NCI-H345 treated with DMSO at 0.1 percent for 48 hours (cell line): ENCODE results near the gene ANKRD44.
"Not testable (repeated sequence)": the region's sequence is repeated elsewhere in the genome, so short reads cannot be mapped to it uniquely, and the experiment has no call there.

Experiments used
- DNase-seq: peaks from one replicate; lab custom pipeline; 2025; ENCODE audit not compliant: unreplicated experiment; lab: John Stamatoyannopoulos, UW

ANKRD44 gene

DNA sequence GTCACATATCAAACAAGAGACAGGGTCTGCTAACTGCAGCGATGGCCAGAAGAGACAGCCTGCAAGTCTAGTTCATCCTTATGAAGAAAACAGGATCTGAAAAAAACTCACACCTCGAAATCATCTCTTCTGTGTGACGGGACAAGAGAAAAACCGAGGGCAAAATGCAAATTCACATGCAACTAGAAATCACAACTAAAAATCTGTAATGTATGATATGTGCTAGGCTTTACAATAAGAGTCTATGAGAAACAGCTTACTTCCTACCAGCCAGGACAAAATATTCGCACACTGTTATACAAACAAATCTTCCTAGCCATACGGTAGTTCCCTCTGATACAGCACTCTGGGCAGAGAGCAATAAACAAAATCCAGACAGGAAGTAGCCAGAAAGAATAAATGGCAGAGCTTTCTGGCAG, 48.8 kb downstream of the ANKRD44 start:
- no peak for DNase-seq

DNA sequence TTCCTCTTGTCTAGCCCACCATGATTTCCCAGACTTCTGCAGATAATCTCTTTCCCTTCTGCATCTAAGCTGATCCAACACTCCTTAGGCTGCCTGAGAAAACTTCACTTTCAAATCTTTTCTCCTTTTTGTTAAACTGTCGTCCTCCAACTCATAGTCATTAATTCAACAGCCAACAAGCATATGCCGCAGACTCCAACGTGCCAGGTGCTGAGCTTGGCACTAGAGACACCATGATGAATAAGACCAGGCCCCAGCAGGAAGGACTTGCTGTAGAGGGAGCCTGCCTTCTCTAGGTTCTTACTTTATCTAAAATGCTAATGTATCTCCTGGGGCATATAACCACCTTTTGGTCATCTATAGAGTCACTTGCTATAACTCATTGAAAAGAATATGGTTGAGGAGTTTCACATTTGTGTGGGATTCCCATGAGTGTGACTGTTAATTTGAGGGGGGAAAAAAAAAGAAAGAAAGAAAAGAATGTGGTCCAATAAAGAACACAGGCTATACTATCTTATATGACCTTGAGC, 51.0 kb downstream of the ANKRD44 start:
- DNase-seq, result no peak

DNA sequence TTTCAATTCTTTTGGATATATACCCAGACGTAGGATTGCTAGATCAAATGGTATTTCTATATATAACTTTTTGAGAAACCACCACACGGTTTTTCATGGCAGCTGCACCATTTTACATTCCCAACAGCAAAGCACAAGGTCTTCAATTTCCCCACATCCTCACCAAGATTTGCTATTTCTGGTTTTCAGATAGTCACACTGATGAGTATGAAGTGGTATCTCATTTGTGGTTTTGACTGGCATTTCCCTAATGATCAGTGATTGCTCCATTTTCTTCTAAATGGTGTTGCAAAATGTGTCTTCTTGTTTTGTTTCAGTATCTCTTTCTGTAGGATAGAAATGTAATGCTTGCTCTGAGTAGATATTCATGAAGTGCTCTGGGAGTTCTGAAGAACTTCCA, 52.0 kb downstream of the ANKRD44 start:
- no peak for DNase-seq

DNA sequence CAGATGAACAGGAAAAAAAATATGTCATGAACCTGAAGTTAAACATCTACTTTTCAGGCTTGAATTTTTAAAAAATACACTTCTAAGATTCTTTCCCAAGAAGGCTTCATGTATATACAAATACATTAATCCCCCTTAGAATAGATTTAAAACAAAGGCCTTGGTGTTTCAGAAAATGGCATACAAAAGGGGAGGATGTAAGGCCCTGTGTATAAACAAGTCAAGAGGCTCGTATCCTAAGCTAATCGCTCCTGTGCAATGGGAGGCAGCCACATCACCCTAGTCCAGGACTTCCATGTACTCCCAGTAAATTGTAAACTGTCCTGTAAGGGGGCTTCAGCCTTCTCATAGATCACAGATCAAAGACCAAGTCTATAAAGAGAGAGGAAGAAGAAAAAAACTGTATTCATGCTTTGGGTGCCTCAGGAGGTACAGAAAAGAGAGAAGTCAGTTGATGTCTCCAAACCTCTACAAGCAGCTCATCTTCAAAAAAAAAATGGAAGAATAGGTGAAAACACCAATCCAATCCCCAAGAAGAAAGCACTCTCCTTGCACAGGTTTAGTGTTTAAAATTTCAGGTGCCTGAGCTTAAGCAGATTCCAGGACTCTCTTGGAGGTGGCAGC, 53.9 kb downstream of the ANKRD44 start:
- DNase-seq, result no peak

DNA sequence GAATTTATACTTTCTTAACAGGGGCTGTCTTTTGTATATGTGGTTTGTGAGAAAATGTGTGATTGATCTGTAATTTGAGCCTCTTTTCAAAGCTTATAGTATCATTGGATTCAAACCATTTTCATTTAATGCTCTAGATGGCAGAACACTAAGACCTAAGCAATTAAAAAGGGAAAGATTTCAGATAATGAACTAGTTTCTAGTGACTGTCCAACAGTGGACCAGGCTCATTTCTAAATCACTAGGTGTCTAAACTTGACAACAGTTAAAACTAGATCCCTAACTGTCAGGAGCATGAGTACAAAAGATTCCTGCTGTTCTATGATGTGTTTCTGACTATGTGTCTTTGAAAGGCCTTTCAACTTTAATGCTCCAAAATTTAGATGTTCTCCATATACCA, 54.6 kb downstream of the ANKRD44 start:
- DNase-seq, result no peak

DNA sequence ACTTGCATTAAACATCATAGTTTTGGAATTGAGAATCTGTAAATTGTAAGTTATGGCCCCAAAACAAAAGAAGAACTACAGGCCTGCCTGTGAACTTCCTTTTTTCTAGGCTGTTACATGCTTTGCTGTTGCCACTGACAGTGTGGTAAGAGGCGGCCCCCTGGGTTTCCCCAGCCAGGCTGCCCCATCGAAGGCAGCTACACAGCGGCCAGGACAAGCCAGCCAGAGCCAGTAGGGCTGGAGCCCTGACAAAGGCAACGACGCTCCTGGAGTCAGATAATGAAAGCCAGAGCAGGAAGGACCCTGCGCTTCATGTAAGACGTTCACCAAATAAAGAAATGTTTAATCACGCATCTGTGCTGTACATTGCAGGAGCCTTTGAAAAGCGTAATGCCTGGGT, 55.0 kb downstream of the ANKRD44 start:
- DNase-seq, result no peak

DNA sequence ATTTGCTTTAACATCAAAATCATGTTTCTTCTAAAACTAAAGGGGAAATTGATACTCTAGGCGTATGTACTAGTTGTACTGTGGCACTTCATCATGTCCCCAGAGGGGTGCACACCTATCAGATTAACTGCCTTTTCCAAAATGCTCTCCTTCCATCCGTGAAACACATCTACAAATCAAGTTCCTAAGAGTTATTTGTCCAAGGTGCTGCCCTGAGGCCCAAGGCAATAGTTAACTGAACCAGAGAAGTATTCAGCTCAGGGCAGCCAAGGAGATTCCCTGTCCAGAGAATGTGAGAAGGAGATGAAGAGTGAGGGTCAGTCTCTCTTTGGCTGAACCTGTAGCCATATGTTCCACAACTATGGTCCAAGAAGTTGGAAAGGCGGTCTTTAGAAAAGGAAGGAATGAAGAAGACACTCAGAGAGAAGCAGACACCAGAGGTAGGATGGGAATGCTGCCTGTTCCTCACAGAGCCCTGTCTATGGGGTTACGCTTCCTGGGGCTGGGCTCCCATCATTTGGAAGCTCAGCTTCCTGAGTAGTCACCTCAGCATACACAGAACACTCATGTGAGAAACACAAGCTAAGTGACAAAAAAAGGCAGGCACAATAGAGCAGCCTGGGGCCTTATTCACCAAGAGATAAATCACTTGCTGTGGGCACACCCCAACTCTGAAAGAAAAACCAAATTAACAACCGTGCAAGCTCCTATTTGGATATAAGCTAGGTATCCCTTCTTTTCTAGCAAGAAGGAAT, 55.6 kb downstream of the ANKRD44 start:
- no peak for DNase-seq

DNA sequence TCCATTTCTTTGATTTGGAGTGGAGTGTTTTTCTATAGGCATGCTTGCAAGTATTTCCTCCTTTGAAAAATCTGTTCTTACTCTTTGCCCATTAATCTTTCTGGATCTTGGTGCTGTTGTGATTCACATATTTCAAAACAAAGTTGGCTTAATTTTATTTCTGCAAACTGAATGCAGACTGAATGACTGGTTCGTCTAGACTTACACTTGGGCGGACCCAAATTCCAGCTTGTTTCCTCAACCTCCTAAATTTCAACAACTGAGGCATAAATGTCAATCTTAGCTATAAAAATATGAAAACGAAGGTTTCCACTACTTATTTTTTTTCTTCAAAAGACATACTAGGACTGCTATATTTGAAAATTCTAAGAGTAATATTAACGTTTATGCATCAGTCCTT, 59.0 kb downstream of the ANKRD44 start:
- DNase-seq, result no peak

DNA sequence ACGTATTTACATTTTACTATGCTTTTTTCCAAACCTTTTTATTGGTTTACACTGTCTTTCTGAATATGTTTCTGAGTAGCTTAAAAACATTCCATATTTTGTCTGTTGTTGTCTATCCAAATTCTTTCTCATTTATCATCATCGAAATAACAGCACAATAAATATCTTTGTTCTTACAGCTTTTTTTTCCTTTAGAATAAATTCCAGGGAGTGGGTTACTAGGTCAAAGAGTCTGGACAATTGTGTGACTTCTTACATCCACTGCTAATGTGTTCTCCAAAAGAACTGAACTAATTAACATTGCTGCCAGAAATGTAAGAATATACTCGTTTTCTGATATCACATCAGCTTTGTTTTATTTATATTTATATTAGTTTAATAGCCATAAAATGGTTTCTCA, 59.4 kb downstream of the ANKRD44 start:
- no peak for DNase-seq

DNA sequence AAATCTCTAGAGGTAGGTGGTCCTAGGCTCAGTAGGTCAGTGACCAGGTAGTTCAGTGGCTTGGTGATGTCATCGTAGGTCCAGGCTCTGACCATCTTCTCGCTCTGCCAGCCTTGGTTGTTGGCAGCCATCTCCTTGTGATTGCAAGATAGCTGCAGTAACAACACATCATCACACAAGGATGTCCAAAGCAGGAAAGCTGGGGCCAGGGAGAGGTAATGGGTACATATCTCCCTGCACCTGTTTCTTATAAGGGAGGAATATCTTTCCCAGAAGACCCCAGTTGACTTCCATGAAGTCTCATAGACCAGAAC, 60.5 kb downstream of the ANKRD44 start:
- DNase-seq, result no peak

DNA sequence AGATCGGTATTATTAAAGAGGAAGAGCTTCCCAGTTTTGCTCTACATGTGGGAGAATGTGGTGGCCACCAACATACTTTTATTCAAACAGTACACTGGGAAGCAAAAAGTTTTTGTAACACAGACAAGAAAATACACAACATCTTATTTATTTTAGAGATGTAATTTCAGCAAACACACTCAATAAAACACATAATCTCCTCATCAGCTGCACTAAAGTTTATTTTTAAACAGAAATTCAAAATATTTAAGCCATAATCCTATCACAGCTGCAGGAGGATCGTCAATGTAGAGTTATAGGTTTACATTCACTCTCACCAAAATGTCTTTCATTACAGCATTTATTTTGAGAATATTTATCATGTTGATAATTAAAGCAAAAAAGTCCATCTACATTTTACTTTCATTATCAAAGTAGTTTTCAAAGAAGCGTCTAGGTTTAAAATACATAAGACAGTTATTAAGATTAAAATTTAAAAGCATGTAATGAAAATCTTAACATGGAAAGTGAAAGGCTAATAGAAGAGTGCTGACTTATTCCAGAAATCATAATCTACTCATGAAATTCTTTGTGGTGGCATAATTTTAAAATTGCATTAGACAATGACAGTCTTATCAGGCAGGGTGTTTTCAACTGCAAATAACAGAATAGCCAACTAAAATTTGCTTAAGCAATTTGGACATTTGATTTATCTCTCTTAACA, 61.0 kb downstream of the ANKRD44 start:
- DNase-seq, result no peak

DNA sequence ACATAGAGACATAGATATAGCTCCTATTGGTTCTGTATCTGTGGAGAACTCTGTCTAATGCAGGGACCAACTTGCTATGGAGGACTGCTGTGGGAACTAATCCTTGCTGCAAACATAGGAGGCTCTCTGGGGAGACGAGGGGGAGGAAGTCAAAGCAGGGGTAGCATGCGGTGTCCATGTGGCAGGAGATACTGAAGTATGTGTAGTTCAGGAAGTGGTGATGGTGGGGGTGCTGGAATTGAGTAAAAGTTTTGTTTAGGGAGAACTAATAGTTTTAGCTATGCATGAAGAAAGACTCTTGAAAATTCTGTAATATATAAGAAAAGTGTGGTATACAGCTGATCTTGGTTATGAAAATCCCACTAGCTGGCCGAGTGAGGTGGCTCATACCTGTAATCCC, 62.0 kb downstream of the ANKRD44 start:
- no peak for DNase-seq

DNA sequence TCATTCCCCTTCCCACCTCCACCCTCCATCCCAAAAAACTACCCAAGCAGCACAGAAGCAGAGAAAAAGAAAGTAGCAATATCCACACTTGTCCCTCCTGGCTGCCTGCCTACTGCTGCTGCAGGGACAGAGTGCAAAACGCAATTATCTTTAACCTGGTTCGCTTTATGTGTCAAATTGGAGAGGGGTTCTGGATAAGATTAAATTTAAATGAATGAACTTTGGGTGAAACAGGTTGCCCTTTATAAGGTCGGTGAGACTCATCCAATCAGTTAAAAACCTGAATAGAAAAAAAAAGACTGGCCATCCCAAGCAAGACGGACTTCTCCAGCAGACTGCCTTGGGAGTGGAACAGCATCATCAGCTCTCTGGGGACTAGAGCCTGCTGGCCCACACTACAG, 62.6 kb downstream of the ANKRD44 start:
- no peak for DNase-seq

DNA sequence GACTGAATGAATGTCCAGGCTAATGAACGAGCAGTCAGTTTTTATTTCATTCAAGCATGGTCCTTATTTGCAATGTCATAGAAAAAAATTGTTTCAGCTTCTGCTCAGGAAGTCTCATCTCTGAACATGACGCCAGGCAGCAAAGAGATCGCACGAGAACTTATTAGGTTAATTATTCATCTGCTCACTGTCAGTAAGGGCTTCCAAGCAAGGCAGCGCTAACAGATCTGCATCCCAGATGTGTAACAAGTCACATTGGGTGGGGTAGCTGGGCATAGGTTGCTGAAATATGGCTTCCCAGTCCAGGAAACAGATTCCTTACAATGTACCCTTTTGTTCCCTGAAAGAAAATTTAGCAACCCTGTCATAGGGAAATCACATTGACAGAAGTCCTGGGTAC, 63.5 kb downstream of the ANKRD44 start:
- no peak for DNase-seq

DNA sequence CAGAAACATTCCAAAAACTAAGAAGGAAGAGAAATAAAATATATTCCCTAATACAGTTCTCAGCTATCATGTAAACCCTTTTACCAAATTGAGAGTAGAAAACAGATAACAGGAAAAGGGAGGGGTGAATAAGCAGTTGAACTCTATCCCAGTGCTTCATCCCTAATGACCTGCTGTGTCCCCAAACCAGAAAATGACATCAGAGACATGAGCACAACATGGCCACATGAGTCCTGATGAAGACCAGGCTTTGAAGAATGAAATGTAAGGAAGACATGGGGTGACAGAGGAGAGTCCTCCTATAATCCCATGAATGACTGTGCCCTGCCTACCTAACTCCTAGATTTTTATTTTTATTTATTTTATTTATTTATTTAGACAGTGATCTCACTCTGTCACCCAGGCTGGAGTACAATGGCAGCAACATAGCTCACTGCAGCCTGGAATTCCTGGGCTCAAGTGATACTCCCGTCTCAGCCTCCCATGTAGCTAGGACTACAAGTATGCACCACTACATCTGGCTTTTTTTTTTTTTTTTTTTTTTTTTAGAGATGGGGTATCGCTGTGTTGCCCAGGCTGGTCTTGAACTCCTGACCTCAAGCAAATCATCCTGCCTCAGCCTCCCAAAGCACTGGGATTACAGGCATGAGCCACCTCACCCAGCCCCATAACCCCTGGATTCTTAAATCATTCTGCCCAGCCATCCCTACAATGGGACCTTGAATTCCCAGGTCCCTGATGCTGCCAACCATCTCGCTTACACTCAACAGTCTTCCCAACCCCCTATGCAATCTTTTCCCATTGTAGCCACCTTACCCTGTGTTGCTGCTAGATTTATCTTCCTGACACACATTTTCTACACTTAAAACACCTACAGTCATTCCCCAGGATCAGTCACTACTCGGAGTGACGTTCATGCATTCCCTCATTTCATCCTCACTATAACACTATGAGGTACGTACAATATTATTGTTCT, 64.5 kb downstream of the ANKRD44 start:
- DNase-seq, result no peak

DNA sequence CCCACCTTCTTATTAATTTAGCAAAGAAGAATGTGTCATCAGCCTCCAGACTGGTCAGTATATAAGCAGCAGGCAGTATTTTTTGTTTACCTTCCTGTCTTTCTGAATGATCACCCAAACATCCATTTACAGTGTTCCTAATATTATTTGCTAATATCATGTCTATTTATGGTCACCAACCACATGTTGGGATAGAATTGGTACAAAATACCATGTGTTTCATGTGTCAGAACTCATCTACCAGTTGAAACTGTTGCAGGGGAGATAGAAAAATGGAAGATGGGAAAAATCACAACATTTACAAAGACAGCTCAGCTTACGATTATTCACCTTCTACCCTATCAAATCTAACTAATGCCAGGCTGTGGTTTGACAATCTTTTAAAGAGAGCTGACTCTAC, 66.2 kb downstream of the ANKRD44 start:
- no peak for DNase-seq

DNA sequence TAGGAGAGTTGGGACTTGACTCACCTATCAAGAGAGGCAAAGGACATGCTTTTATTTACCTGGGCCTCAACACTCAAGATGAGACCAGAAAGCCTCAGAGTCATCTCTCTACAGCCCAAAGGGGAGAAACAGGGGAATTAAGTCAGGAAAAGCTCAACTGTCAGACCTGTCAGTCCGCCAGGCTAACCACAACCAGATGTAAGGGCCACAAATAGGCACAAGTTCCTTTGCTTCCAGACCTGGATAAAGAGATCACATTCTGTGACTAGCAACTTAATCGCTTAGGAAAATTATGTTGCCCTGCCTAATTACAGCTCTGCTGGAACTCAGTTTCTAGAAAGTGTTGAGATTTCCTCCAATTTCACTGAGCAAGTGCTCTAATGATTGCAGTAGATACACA, 67.9 kb downstream of the ANKRD44 start:
- no peak for DNase-seq

DNA sequence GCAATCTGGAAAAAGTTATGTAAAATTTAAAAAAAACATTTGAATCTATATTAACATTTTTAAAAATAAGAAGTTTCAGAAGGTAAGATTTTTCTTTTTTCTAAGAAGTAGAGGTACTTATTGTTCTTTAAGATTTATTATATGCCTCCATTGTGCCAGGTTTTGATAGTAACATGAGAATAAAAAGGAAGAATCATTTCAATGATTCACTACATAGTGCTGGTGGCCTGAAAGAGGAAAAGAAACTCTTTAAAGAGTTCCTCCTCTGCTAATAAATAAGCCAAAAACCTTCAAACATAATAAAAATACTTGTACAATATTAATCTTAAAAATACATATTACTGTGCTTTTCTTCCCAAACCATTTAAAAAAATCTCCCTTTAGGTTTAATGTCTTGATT, 69.0 kb downstream of the ANKRD44 start:
- no peak for DNase-seq

DNA sequence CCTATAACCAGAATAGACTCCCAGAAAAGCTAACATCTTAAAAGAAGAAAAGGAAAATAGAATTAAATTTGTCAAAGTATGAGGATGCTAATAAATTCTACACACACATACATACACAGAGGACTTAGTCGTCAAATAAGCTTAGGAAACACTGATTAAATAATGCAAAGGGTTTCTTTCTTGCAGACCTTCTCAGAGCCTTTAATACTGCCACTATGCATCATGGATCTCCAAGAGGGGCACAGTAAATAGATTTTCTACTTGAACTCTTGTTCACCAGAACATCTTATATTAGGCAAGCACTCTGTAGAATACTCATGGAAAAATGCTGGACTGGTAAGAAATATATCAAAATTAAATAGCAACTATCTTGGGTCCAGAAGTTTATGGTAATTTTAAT, 69.4 kb downstream of the ANKRD44 start:
- DNase-seq, result no peak

DNA sequence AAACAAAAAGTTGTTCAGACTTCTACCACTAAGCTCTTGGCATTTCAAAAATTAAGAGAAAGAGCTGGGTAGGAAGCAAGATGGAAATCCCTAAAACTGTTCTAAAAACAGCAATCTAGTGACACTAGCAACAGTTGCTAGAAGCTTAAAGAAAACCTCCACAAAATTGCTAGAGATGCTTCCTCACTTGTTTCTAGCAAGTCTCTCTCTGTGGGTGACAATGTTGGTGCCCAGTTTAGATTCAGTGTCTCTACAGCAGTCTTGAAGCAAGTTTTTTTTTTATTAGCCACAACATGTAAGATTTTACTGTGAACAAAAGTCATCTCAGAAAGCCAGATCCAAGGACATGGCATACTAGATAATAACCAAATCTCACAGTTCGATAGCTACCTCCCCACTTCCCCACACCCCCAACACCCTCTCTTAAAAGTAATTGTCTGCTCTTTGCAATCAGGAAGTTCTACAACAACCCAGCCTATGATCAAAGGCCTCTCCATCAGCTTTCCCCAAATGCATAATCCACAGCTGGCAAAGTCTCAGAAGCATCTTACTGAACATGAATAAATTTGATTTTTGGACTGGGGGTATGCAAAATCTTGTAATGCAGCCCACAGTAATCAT, 70.0 kb downstream of the ANKRD44 start:
- no peak for DNase-seq

DNA sequence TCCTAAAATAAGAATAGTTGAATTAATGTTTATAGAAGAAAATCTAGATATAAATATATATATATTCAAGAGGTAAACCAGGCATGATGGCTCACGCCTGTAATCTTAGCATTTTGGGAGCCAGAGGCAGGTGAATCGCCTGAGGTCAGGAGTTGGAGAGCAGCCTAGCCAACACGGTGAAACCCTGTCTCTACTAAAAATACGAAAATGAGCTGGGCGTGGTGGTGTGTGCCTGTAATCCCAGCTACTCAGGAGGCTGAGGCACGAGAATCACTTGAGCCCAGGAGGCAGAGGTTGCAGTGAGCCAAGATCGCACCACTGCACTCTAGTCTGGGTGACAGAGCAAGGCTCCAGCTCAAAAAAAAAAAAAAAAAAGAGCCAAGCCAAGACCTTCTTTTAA, 70.6 kb downstream of the ANKRD44 start:
- DNase-seq, result not testable (repeated sequence)
